PC-9 (cell line): Measurements from ENCODE around the gene CMIP.

ENCODE experiments used
- EZH2 ChIP-seq: fragments of 200-600 bp; sonication (generic); IDR thresholded peaks from 2 replicates; pipeline ENCODE4 v1.8.0; 2017; ENCODE audit warnings: antibody characterized with exemption, low read depth
- TF ChIP-seq, protein P1 (sequence below): fragments of 200-600 bp; sonication (generic); conservative IDR thresholded peaks from 2 replicates; pipeline ENCODE4 v1.6.1; 2017; ENCODE audit warnings: mixed run types, antibody characterized with exemption, mild to moderate bottlenecking, moderate library complexity

DNA sequence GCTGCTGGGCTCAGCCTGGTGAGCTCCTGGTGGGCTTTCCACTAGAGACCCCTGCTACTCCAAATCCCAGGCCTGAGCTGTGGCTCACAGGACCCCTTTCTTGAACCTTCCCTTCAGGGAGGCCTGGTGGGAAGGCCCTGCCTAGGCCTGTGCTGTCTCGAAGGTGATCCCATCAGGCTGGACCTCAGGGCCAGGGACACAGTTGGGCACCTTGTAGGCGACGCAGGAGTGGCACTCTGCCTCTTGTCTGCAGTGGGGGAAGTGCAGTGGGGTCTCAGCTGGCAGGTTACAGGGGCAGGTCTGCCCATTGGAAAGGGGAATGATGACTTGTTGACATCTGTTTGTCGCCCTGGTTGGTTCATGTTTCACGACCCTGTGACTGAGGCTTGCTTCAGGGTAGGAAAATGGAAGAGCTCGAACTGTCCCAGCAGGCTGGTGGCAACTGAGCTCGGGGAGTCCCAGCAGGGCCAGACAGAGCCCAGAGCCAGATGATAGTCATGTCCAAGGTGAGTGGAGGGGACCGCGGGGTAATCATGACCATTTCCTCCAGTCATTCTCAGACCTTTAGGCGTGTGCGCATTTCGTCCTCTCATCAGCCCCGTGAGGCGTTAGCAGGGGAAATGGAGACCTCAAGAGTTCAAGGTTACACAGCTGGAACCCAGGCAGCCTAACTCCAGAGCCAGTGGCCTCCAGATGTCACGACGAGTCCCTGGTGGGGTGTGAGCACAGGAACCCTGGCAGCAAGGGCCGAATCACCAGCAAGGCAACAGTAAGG is 11.3 kb downstream of the CMIP start:
- TF ChIP-seq, protein P1, sequence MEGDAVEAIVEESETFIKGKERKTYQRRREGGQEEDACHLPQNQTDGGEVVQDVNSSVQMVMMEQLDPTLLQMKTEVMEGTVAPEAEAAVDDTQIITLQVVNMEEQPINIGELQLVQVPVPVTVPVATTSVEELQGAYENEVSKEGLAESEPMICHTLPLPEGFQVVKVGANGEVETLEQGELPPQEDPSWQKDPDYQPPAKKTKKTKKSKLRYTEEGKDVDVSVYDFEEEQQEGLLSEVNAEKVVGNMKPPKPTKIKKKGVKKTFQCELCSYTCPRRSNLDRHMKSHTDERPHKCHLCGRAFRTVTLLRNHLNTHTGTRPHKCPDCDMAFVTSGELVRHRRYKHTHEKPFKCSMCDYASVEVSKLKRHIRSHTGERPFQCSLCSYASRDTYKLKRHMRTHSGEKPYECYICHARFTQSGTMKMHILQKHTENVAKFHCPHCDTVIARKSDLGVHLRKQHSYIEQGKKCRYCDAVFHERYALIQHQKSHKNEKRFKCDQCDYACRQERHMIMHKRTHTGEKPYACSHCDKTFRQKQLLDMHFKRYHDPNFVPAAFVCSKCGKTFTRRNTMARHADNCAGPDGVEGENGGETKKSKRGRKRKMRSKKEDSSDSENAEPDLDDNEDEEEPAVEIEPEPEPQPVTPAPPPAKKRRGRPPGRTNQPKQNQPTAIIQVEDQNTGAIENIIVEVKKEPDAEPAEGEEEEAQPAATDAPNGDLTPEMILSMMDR: no peak
- TF ChIP-seq EZH2: no peak
